Measurements from ENCODE around the gene SOD2.

SOD2 gene

GRCh38 chr6:159684013-159684304 lies 9.1 kb downstream of the SOD2 start:
- TF ChIP-seq, protein P1, sequence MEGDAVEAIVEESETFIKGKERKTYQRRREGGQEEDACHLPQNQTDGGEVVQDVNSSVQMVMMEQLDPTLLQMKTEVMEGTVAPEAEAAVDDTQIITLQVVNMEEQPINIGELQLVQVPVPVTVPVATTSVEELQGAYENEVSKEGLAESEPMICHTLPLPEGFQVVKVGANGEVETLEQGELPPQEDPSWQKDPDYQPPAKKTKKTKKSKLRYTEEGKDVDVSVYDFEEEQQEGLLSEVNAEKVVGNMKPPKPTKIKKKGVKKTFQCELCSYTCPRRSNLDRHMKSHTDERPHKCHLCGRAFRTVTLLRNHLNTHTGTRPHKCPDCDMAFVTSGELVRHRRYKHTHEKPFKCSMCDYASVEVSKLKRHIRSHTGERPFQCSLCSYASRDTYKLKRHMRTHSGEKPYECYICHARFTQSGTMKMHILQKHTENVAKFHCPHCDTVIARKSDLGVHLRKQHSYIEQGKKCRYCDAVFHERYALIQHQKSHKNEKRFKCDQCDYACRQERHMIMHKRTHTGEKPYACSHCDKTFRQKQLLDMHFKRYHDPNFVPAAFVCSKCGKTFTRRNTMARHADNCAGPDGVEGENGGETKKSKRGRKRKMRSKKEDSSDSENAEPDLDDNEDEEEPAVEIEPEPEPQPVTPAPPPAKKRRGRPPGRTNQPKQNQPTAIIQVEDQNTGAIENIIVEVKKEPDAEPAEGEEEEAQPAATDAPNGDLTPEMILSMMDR (IDR thresholded peaks at IDR 0.05; ENCODE audit: borderline replicate concordance, control extremely low read depth, extremely low read depth, insufficient read depth, missing control alignments), result no peak
- in situ Hi-C loops (cut with MboI; ENCODE audit: low sequenced_read_pairs, unreplicated experiment), result loop anchor here (25.0 kb wide), 1 partner anchor 778 kb away; no protein-coding TSS in a partner anchor
- no peak for DNase-seq (ENCODE audit: low spot score)

- TF ChIP-seq, protein P1 (IDR thresholded peaks at IDR 0.05; ENCODE audit: borderline replicate concordance, control extremely low read depth, extremely low read depth, insufficient read depth, missing control alignments), result no peak
- in situ Hi-C loops (cut with MboI; ENCODE audit: low sequenced_read_pairs, unreplicated experiment), result loop anchor here (25.0 kb wide), 1 partner anchor 779 kb away; no protein-coding TSS in a partner anchor
- DNase-seq (ENCODE audit: low spot score), result no peak
These were observed 10.2 kb downstream of the SOD2 start for GRCh38 chr6:159682810-159683209.

DNA sequence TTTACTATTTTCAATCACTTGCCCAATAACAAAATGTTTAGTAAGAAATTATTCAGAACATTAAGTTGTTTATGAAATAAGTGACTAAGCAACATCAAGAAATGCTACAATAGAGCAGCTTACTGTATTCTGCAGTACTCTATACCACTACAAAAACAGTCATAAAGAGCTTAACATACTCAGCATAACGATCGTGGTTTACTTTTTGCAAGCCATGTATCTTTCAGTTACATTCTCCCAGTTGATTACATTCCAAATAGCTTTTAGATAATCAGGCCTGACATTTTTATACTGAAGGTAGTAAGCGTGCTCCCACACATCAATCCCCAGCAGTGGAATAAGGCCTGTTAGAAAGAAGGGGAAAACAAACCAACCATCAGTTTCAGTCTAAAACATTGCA lies 10.7 kb downstream of the SOD2 start:
- no peak for DNase-seq (ENCODE audit: low spot score)
- TF ChIP-seq, protein P1 (IDR thresholded peaks at IDR 0.05; ENCODE audit: borderline replicate concordance, control extremely low read depth, extremely low read depth, insufficient read depth, missing control alignments), result no peak
- in situ Hi-C loops (cut with MboI; ENCODE audit: low sequenced_read_pairs, unreplicated experiment), result loop anchor here (25.0 kb wide), 1 partner anchor 780 kb away; no protein-coding TSS in a partner anchor

DNA sequence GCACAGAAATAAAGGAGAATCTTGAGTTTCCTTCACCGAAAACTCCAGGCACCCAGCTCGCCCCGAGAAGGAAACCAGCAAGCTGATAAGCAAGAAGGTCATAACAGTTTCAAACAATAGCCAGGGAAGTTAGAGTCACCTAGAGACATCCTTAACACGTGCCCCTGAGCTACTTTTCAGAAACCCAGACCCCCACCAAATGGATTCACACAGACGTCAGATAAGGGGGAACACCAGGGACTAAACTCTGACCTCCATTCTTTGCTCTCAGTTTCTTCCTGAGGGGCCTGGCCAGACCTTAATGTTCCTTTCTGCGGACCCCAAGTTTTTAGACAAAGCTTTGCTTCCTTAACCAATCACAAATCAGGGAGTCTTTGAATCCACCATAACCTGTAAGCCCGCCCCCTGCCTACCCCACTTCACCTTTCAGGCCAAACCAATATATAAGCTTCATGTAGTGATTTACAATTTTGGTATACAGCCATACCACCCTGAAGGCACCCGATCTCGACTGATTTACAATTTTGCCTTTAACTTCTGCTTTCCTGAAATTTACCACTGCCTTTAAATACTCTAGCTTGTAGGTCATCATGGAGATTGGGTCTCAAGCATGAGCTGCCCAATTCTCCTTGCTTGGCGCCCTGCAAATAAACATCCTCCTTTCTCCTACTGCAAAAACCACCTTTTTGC lies 11.7 kb downstream of the SOD2 start:
- TF ChIP-seq, protein P1 (IDR thresholded peaks at IDR 0.05; ENCODE audit: borderline replicate concordance, control extremely low read depth, extremely low read depth, insufficient read depth, missing control alignments), result no peak
- in situ Hi-C loops (cut with MboI; ENCODE audit: low sequenced_read_pairs, unreplicated experiment), result loop anchor here (25.0 kb wide), 1 partner anchor 781 kb away; no protein-coding TSS in a partner anchor
- DNase-seq (ENCODE audit: low spot score), result no peak

GRCh38 chr6:159680104-159680503 lies 12.9 kb downstream of the SOD2 start:
- TF ChIP-seq, protein P1 (IDR thresholded peaks at IDR 0.05; ENCODE audit: borderline replicate concordance, control extremely low read depth, extremely low read depth, insufficient read depth, missing control alignments), result no peak
- in situ Hi-C loops (cut with MboI; ENCODE audit: low sequenced_read_pairs, unreplicated experiment), result loop anchor here (25.0 kb wide), 1 partner anchor 782 kb away; no protein-coding TSS in a partner anchor
- DNase-seq (ENCODE audit: low spot score), result no peak

DNA sequence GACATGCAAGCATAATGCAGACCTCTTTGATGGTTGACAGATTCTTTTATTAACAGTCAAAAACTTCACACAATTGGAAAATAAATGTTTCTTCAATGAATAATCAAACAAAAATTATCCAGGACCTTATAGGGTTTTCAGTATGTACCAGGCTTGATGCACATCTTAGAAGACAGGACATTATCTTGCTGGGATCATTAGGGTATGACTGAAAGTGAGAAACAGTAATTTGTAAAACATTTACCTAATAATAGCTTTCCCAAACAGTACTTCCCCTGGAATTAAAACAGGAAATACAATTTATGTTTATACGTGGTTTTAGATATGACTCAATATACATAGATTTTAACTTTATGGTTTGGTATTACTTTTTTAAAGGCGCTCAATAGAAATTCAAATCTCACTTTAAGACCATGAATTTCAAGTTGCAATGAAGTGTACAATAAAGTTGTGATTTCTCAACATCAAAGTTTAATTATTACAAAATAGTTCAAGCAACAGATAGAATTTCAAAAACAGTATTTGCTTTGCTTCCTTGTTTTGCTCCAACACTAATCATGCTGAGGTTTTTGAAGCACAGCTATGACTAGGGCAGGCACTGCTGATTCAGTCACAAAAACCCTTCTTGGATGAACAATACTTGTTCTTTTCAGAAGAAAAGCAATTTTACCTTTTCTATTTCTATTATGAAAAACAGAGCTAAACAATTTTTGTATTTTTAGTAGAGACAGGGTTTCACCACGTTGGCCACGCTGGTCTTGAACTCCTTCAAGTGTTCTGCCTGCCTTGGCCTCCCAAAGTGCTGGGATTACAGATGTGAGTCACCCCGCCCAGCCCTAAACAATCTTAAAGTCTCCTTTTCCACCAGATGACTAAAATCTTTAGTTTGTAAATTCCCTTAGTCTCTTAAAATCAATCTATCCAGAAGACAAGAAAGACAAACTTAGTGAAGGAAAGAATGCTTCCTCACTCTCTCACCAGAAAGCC lies 13.7 kb downstream of the SOD2 start:
- in situ Hi-C loops (cut with MboI; ENCODE audit: low sequenced_read_pairs, unreplicated experiment), result loop anchor here (25.0 kb wide), 1 partner anchor 783 kb away; no protein-coding TSS in a partner anchor
- no peak for DNase-seq (ENCODE audit: low spot score)

More for the DNA sequence above, 13.7 kb downstream of the SOD2 start:
- TF ChIP-seq, protein P1 (IDR thresholded peaks at IDR 0.05; ENCODE audit: borderline replicate concordance, control extremely low read depth, extremely low read depth, insufficient read depth, missing control alignments), result no peak
